ENCODE results near the gene NINJ2.

The NINJ2 gene

DNA sequence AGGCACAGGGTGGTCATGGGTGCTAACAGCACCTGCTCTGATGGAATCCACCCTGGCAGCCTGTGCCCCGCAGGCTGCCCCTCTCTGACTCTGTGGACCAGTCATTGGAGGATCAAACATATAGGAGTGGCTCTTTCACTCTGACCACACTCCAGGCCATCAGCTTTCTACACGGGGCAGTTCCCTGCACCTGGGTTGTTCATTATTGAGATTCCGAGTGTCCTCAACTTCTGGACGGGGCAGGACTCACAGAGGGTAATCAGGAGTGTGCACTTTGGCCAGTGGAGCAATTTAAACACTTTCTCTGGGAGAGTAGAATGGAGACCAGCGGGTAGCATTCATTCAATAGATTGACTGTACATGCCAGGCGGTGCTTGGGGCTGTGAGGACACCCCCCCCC, 94.8 kb downstream of the NINJ2 start:
- TF ChIP-seq, protein P1, sequence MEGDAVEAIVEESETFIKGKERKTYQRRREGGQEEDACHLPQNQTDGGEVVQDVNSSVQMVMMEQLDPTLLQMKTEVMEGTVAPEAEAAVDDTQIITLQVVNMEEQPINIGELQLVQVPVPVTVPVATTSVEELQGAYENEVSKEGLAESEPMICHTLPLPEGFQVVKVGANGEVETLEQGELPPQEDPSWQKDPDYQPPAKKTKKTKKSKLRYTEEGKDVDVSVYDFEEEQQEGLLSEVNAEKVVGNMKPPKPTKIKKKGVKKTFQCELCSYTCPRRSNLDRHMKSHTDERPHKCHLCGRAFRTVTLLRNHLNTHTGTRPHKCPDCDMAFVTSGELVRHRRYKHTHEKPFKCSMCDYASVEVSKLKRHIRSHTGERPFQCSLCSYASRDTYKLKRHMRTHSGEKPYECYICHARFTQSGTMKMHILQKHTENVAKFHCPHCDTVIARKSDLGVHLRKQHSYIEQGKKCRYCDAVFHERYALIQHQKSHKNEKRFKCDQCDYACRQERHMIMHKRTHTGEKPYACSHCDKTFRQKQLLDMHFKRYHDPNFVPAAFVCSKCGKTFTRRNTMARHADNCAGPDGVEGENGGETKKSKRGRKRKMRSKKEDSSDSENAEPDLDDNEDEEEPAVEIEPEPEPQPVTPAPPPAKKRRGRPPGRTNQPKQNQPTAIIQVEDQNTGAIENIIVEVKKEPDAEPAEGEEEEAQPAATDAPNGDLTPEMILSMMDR (IDR thresholded peaks at IDR 0.05; ENCODE audit: insufficient read depth, low read length, missing control alignments), result no peak
- no peak for DNase-seq (ENCODE audit: low read depth, low spot score)
- no peak overlapping the region for H3K4me3 ChIP-seq (ENCODE audit: low read depth, low read length)
- ChIA-PET CTCF (interaction anchor here (0.9 to 16.1 kb wide), 9 partner anchors 9 to 284 kb away, joined by 3 to 290 read pairs (median 14); partner anchors contain the start of gene WNK1), POLR2A (no interaction called here)

DNA sequence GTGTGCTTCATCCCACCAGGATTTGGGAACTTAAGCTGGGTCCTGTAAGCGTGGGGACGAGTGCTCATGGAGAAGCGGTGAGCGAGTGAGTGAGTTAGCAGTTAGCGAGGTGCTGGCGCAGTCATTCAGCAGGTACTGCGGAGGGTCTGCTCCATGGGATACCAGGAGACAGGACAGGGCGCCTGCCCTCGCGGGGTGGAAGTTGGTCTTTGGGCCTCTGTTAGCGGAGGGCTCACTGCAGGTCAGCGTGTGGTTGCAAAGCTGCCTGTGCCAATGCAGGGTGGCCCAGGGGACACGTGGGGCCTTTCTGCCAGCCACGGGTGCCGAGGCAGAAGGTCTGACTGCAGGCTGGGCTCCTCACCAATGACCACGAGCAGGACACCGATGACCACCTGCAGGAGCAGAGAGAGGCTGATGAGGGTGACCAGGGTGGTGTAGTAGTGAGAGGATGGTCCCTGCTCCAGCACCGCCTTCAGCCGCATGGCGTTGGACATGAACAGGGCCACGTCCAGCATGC, 97.6 kb downstream of the NINJ2 start:
- H3K4me3 ChIP-seq (ENCODE audit: low read depth, low read length), result no peak overlapping the region
- CTCF ChIA-PET, result interaction anchor here (1.4 to 16.1 kb wide), 7 partner anchors 9 to 250 kb away, joined by 4 to 290 read pairs (median 13); partner anchors contain the start of gene WNK1
- TF ChIP-seq, protein P1 (IDR thresholded peaks at IDR 0.05; ENCODE audit: insufficient read depth, low read length, missing control alignments), result no peak
- DNase-seq (ENCODE audit: low read depth, low spot score), result no peak
- POLR2A ChIA-PET, result no interaction called here

DNA sequence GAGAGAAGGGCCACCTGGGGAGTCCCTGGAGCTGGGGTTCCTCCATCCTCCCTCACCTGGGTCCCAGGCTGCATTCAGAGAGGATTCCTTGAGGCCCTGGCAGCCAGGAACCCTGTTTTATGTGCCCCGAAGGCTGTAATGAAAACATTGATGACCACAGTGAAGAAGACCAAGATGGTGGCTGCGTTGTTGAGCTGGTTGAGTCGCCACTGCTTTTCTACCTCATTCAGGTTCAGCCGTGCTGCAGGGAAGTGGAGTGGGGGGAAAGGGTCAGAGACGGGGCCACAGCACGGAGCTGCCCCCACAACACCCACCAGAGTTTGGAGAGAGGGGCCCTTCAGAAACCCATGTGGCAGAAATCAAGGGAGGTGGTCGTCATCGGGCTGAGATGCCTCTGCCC, 98.1 kb downstream of the NINJ2 start:
- DNase-seq (ENCODE audit: low read depth, low spot score), result no peak
- CTCF ChIA-PET, result interaction anchor here (1.8 to 11.5 kb wide), 4 partner anchors 10 to 250 kb away, joined by 7 to 202 read pairs (median 14); partner anchors contain the start of gene WNK1
- POLR2A ChIA-PET, result no interaction called here
- TF ChIP-seq, protein P1 (IDR thresholded peaks at IDR 0.05; ENCODE audit: insufficient read depth, low read length, missing control alignments), result no peak
- H3K4me3 ChIP-seq (ENCODE audit: low read depth, low read length), result no peak overlapping the region

DNA sequence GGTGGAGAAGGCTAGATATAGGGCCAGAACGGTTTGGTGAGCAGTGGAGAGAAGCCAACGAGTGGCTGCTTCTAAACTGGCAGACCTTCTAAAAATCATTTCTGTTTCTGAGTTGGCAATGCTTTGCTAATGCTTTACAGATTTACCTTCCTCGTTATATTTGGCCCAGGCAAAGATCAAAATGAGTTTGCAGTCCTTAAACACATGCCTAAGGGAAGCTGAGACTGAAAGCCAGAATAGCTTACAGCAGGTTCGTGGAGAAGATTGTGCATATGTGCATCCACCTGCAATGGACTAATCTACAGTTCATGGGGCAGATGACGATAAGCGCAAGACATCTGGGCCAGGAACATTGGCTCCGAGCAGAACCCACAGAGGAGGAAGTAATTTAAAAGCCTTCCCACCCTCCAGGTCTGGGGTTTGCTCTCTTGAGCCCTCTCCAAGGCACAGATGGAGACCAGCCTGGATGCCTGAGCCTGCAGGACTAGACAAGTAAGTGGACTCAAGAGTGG, 99.4 kb downstream of the NINJ2 start:
- ChIA-PET CTCF (interaction anchor here (1.1 to 11.5 kb wide), 7 partner anchors 8 to 386 kb away, joined by 3 to 202 read pairs (median 8); partner anchors contain the start of genes RAD52 and WNK1), POLR2A (no interaction called here)
- DNase-seq (ENCODE audit: low read depth, low spot score), result no peak
- TF ChIP-seq, protein P1 (IDR thresholded peaks at IDR 0.05; ENCODE audit: insufficient read depth, low read length, missing control alignments), result no peak
- H3K4me3 ChIP-seq (ENCODE audit: low read depth, low read length), result no peak overlapping the region

DNA sequence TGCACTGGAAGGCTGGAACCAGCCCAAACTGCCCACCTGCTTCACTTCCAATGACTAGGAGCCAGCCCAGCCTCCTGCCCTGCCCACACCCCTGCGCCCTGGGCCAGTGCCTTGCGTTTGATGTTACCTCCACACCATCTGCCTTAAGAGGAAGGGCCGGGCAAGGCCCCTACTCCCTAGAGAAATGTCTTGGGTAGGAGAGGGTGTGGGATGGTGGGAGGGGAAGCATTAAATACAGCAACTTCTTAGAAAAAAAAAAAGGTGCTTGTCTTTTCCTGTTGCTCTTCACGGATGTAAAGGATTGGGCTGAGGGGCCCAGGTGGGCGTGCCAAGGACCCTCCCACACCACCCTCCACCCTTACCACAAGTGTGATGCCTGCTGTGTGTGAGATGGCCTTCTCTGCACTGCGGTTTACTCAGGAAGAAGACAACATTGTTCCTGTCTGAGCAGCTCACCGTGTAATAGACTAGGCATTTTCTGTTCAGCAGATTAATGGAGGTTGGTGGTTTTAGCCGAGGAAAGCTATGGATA, 99.9 kb downstream of the NINJ2 start:
- TF ChIP-seq, protein P1 (IDR thresholded peaks at IDR 0.05; ENCODE audit: insufficient read depth, low read length, missing control alignments), result no peak
- DNase-seq (ENCODE audit: low read depth, low spot score), result no peak
- H3K4me3 ChIP-seq (ENCODE audit: low read depth, low read length), result no peak overlapping the region
- POLR2A ChIA-PET, result no interaction called here
- CTCF ChIA-PET, result interaction anchor here (1.1 to 11.5 kb wide), 6 partner anchors 13 to 386 kb away, joined by 3 to 202 read pairs (median 8); partner anchors contain the start of genes RAD52 and WNK1

DNA sequence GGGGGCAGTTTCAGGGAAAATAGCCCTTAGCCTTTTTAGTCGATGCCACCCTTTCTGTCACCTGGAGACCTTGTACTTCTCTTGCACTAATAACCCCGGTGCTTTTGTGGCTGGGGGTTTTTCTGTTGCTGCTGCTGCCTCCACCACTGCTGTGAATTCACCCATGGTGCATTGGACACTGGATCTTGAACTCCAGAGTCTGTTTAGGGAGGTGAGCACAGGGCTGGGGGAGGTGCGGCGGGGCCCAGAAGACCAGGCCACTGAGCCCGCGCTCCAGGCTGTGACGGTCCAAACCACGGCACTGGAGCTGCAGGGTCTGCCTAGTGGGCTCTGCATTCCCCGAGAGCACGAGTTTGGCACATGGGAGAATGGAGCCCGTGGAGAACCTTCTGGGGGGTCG, 100.6 kb downstream of the NINJ2 start:
- CTCF ChIA-PET, result interaction anchor here (1.0 to 11.5 kb wide), 5 partner anchors 112 to 387 kb away, joined by 3 to 202 read pairs (median 6); partner anchors contain the start of genes RAD52 and WNK1
- POLR2A ChIA-PET, result no interaction called here
- DNase-seq (ENCODE audit: low read depth, low spot score), result no peak
- H3K4me3 ChIP-seq (ENCODE audit: low read depth, low read length), result no peak overlapping the region
- TF ChIP-seq, protein P1 (IDR thresholded peaks at IDR 0.05; ENCODE audit: insufficient read depth, low read length, missing control alignments), result no peak

All from AG04449 (cell line).